HCT116 (cell line): ENCODE data around the gene TSSK6. TPM values are rescaled to one million over a fixed set of nuclear protein-coding genes. Genes with fewer than 3 reads are reported as not detected.

Source experiments
- ATAC-seq: fragments of 200-7000 bp; cut with Tn5 transposase; 2 replicates; pipeline ENCODE4 v1.9.1; 2020; ENCODE audit warnings: mild to moderate bottlenecking, moderate library complexity
- BruUV-seq: library from RNA; stranded (reverse); fragments of 400-500 nt; replicated peaks from 2 replicates; lab custom pipeline; 2021; lab: Mats Ljungman, UMichigan
- CTCF ChIA-PET: fragments of 300-600 bp; sonication (Branson Sonifier 250); formaldehyde crosslinking; loops from one replicate; lab custom pipeline; 2021; ENCODE audit warnings: antibody characterized with exemption; lab: Charles Lee
- POLR2A ChIA-PET: fragments of 300-600, 350-600 bp; sonication (Branson Sonifier 250); formaldehyde crosslinking; loops from one replicate; lab custom pipeline; 2021; ENCODE audit warnings: antibody characterized with exemption; lab: Charles Lee
- RAD21 ChIA-PET, 2 experiments: fragments of 300-600 bp; sonication (Branson Sonifier 250); formaldehyde crosslinking; loops; one replicate each; lab custom pipeline; 2023; ENCODE audit warnings: low total read pairs in 2 of 2; ENCODE audit not compliant: uncharacterized antibody in 2 of 2, unreplicated experiment in 2 of 2, low non-redundant PET in 1 of 2; lab: Charles Lee
- DNase-seq: peaks from one replicate; pipeline ENCODE4 v3.0.0-alpha.2; 2010; ENCODE audit warnings: low read depth, low spot score
- H2AFZ ChIP-seq: fragments of 200-600 bp; shearing (Covaris generic), sonication (generic); 2 replicates; pipeline ENCODE4 v1.6.1; 2017; ENCODE audit warnings: low read depth, mixed run types, mixed read lengths, antibody characterized with exemption, low read length; ENCODE audit not compliant: poor library complexity, severe bottlenecking
- H3K27ac ChIP-seq: 2 replicates; pipeline ENCODE4 v1.5.1; 2012; ENCODE audit warnings: low read depth, low read length
- H3K27me3 ChIP-seq: fragments of 200-600 bp; sonication (generic); 2 replicates; pipeline ENCODE4 v1.6.1; 2016; ENCODE audit warnings: mixed run types, low read length, mixed read lengths; ENCODE audit not compliant: insufficient read depth
- H3K36me3 ChIP-seq, 2 experiments: fragments of 200-500 bp in 1 of 2; fragments of 200-600 bp in 1 of 2; sonication (Bioruptor generic) in 1 of 2; sonication (generic) in 1 of 2; 2 replicates each; pipeline versions ENCODE4 v1.5.1 to v1.6.1; 2014 to 2016; ENCODE audit warnings: low read length in 2 of 2, inconsistent platforms in 1 of 2, mixed read lengths in 1 of 2, mixed run types in 1 of 2; ENCODE audit not compliant: insufficient read depth in 2 of 2, control insufficient read depth in 1 of 2
- H3K4me1 ChIP-seq, 2 experiments: fragments of 200-600 bp in 1 of 2; sonication (generic) in 1 of 2; 2 replicates each; pipeline versions ENCODE4 v1.5.1 to v1.6.1; 2012 to 2017; ENCODE audit warnings: low read length in 2 of 2, inconsistent platforms in 1 of 2, mild to moderate bottlenecking in 1 of 2, mixed read lengths in 1 of 2, mixed run types in 1 of 2, moderate library complexity in 1 of 2; ENCODE audit not compliant: insufficient read depth in 2 of 2, control insufficient read depth in 1 of 2
- H3K4me2 ChIP-seq: fragments of 200-600 bp; sonication (generic); 2 replicates; pipeline ENCODE4 v1.6.1; 2017; ENCODE audit warnings: mixed run types, low read length, mixed read lengths
- H3K4me3 ChIP-seq, 2 experiments: fragments of 200-600 bp in 1 of 2; sonication (generic) in 1 of 2; replicated peaks in 1 of 2; 2 replicates each; pipeline ENCODE4 v1.5.1; 2011 to 2016; ENCODE audit warnings: low read length in 2 of 2, control low read depth in 1 of 2, low read depth in 1 of 2, mild to moderate bottlenecking in 1 of 2, mixed read lengths in 1 of 2, mixed run types in 1 of 2
- H3K79me2 ChIP-seq: fragments of 200-600 bp; sonication (generic); 2 replicates; pipeline ENCODE4 v1.6.1; 2017; ENCODE audit warnings: mild to moderate bottlenecking, mixed run types, low read length, moderate library complexity, mixed read lengths; ENCODE audit not compliant: insufficient read depth
- H3K9ac ChIP-seq: fragments of 200-600 bp; sonication (generic); 2 replicates; pipeline ENCODE4 v1.6.1; 2016; ENCODE audit warnings: low read length, mixed read lengths
- H3K9me2 ChIP-seq: fragments of 200-600 bp; sonication (generic), shearing (Covaris generic); 2 replicates; pipeline ENCODE4 v1.6.1; 2017; ENCODE audit warnings: mixed run types, mild to moderate bottlenecking, moderate library complexity; ENCODE audit not compliant: insufficient read depth
- H3K9me3 ChIP-seq, 2 experiments: fragments of 200-500 bp in 1 of 2; fragments of 200-600 bp in 1 of 2; sonication (Bioruptor generic) in 1 of 2; sonication (generic) in 1 of 2; 2 replicates each; pipeline ENCODE4 v1.6.1; 2014 to 2017; ENCODE audit warnings: low read length in 2 of 2, mixed read lengths in 2 of 2, inconsistent platforms in 1 of 2, low read depth in 1 of 2, mild to moderate bottlenecking in 1 of 2, mixed run types in 1 of 2, moderate library complexity in 1 of 2; ENCODE audit not compliant: control insufficient read depth in 1 of 2, insufficient read depth in 1 of 2
- H4K20me1 ChIP-seq: fragments of 200-600 bp; sonication (generic), shearing (Covaris generic); 2 replicates; pipeline ENCODE4 v1.6.1; 2017; ENCODE audit warnings: mixed run types, mild to moderate bottlenecking, moderate library complexity; ENCODE audit not compliant: insufficient read depth
- CBX3 ChIP-seq: IDR thresholded peaks from 2 replicates; pipeline ENCODE4 v1.6.1; 2012; ENCODE audit warnings: low read depth
- REST ChIP-seq: IDR thresholded peaks from 2 replicates; pipeline ENCODE4 v1.6.1; 2012; ENCODE audit warnings: low read depth
- intact Hi-C: fragments of 100-400 bp; cut with micrococcal nuclease; formaldehyde crosslinking; loops from 2 replicates; pipeline ENCODE4 v1.10.0; 2022
- total RNA-seq: library from RNA; stranded (reverse); gene quantifications from one replicate; pipeline ENCODE4 v1.2.1, GENCODE V29; 2021; ENCODE audit not compliant: unreplicated experiment
- TF ChIP-seq, protein P1 (sequence below): IDR thresholded peaks from 2 replicates; pipeline ENCODE4 v1.6.1; 2011; ENCODE audit warnings: mild to moderate bottlenecking, low read length, moderate library complexity; ENCODE audit not compliant: insufficient replicate concordance; ENCODE audit errors: extremely low read depth

TSSK6 gene
- total RNA-seq, 1 experiment from 2014 or later = 4.1 TPM

DNA sequence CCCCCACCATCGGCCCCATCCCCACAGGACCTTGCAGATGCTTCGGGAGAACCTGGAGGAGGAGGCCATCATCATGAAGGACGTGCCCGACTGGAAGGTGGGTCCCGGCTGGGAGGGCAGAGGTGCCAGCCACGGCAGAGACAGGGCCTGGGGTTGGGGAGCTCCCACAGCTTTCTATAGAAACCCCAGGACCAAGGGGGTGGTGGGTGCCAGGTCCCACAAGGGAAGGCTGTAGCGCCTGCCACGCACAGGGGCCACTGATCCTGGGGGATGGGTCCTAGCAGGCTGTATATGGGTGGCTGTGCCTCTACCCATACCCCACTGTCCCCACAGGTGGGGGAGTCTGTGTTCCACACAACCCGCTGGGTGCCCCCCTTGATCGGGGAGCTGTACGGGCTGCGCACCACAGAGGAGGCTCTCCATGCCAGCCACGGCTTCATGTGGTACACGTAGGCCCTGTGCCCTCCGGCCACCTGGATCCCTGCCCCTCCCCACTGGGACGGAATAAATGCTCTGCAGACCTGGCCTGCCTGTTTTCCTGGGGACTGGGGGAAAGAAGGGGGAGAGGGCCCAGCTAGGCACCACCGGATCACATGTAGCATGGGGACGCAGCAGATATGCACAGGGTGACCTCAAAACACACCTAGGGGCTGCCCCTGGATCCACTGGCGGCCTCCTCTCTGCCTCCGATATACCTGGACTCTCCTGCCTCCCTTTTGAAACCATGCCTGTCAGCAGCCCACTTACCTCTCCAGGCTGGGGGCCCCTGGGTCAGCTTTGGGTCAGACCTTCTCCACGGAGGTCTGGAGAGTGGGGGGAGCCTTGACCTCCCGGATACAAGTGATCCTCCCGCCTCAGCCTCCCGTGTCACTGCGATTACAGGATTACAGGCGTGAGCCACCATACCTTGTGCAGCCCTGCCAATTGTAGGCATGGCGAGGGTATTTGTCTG is 12.6 kb upstream of the TSSK6 start:
- CTCF ChIA-PET = no interaction called here
- Histone ChIP-seq H3K9ac (no peak overlapping the region), H3K9me2 (no peaks in the 10 kb centered on the region)

More for the DNA sequence above, 12.6 kb upstream of the TSSK6 start:
- POLR2A ChIA-PET = no interaction called here
- H3K27ac ChIP-seq = no peak overlapping the region
- intact Hi-C loops = no loop called here
- H3K4me1 ChIP-seq = no peaks in the 10 kb centered on the region; a peak in 1 of 4 replicates
- no peaks in the 10 kb centered on the region for H3K27me3 ChIP-seq
- no peak overlapping the region for H3K4me2 ChIP-seq
- H4K20me1 ChIP-seq = no peaks in the 10 kb centered on the region
- peaks cover 0 to 9% of the 10 kb centered on the region in 2 experiments; a peak in 3 of 4 replicates for H3K36me3 ChIP-seq
- ATAC-seq = no peak
- RAD21 ChIA-PET = no interaction called here
- TF ChIP-seq, protein P1, sequence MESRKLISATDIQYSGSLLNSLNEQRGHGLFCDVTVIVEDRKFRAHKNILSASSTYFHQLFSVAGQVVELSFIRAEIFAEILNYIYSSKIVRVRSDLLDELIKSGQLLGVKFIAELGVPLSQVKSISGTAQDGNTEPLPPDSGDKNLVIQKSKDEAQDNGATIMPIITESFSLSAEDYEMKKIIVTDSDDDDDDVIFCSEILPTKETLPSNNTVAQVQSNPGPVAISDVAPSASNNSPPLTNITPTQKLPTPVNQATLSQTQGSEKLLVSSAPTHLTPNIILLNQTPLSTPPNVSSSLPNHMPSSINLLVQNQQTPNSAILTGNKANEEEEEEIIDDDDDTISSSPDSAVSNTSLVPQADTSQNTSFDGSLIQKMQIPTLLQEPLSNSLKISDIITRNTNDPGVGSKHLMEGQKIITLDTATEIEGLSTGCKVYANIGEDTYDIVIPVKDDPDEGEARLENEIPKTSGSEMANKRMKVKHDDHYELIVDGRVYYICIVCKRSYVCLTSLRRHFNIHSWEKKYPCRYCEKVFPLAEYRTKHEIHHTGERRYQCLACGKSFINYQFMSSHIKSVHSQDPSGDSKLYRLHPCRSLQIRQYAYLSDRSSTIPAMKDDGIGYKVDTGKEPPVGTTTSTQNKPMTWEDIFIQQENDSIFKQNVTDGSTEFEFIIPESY = no peak
- no peak for TF ChIP-seq CBX3
- no peak for TF ChIP-seq REST
- BruUV-seq = no TSS peak
- DNase-seq = no peak
- H3K4me3 ChIP-seq = no peak overlapping the region
- peaks cover 33% of the 10 kb centered on the region for H3K79me2 ChIP-seq
- H2AFZ ChIP-seq = no peak overlapping the region
- H3K9me3 ChIP-seq = no peaks in the 10 kb centered on the region
